HG03432 (cell line): ENCODE measurements around the gene IL17C.
A peak's percentile ranks its signal among the peaks of the same experiment; 100 is the strongest.
"Not testable (repeated sequence)": the region's sequence is repeated elsewhere in the genome, so short reads cannot be mapped to it uniquely, and the experiment has no call there.

ENCODE experiments used
- ATAC-seq: cut with Tn5 transposase; IDR thresholded peaks from one replicate; pipeline ENCODE4 v1.9.1; 2021; ENCODE audit warnings: mild to moderate bottlenecking, moderate library complexity; ENCODE audit not compliant: unreplicated experiment

IL17C gene

DNA sequence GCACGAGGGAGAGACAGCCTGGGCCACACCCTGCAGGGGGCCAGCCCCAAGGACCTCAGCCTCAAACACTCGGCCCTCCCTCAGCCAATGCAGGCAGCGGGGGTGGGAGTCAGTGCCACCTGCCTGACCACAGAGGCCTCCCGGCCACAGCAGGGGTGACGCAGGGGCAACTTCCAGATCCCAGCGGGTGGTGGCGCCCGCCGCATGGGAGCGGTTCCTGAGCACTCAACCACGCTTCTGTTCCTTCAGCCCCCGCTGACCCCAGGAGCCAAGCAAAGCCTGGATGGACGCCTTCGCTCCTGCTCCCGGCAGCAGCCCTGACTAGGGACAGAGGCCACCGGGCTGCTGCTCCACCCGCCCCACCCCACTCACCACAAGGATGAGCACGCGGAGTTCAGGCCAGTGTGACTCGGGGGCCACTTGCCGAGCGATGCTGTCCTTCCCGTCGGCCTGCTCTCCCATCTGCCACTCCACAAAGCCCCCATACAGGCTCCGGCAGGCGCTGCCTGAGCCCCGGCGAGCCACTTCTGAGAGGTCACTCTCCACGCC, 17.4 kb downstream of the IL17C start:
- ATAC-seq = no peak

DNA sequence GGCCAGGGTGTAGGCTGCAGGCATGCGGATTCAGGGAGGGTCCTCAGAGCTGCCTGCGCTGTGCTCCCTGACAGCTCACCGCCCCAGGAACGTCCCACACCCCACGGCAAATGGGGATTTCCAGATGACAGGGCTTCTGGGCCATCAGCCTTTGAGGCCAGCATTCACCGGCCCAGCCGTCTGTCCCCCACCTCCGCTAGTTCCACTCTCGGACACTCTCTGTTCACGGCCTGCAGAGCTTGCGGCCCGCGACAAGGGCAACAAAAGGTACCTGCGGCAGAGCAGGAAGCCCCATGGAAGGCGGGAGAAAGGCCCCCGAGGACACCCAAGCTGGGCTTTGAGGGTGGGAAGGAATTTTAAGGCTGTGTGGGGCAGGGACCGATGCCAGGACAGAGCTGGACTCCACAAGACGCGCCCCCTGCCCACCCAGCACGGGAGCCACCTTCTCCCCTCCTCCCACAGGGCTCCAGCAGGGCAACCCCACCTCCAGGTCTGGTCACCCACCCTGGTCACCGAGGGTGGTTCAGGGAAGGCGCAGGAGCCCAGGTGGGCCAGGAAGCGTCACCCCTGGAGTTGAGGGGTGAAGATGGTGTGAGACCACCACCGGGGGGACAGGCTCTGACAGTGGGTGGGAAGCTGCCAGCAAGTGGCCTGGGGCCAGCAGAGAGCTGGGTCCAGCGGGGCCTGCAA, 18.1 kb downstream of the IL17C start:
- ATAC-seq = no peak

DNA sequence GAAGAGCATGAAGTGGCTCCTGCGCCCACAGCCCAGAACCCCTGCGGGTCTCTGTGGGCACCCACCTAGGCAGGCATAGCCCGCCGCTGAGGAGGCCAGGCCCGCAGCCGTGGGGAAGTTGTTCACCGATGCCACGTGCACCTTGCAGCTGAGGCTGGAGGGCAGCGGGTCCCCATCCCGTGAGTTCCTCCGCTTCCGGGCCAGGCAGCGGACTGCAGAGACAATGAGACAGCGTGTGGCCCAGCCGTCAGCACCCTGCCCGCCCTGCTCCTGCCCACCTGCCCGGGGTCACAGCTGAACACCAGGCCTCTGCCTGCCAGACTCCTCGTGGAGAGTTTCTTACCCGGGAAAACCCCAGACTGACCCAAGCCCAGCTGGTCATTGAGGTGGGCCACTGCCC, 19.0 kb downstream of the IL17C start:
- ATAC-seq = no peak

DNA sequence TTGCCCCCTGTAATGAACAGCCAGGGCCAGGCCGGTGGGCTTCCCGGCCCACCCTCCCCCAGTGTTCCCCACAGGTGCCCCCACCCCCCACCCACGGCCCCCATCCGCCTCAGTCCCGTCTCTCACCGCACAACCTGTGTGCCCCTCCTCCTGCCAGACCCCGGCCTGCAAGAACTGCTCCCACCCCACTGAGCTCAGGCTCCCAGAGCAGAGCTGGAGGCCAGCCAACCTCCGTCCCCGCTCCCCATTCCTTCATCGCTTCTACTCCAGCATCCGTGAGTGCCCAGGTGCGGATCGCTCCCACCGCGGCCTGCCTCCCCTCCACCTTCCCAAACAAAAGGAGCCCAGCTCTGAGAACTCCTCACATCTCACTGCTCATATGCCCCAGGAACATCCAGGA, 20.3 kb downstream of the IL17C start:
- no peak for ATAC-seq

GRCh38 chr16:88659160-88659559, 20.8 kb downstream of the IL17C start:
- no peak for ATAC-seq

GRCh38 chr16:88661468-88661867, 23.1 kb downstream of the IL17C start:
- no peak for ATAC-seq

GRCh38 chr16:88662222-88662842, 24.0 kb downstream of the IL17C start:
- ATAC-seq = peak; percentile 5

GRCh38 chr16:88662843-88663606, 24.7 kb downstream of the IL17C start, which contains the start of gene MVD:
MVD (minus strand) TSS chr16:88663091; CDS start chr16:88663080, 11 bp downstream.
- peak; percentile 93 for ATAC-seq

DNA sequence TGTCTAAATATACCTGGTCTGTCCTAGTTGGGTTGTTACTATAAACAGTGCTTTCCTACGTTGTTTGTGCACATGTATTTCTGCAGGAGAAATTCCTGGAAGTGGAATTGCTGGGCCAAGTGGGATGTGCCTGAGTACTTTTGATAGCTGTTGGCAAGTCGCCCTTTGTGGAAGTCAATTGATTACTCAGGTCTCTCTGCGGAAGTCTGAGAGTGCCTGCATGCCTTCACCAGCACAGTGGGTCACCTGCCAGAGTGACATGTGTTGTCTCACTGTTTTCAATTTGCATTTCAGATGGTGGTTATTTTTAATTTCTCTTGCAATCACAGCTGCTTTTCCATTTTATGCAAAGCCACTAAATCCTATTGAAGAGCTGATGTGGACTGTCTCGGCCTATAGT, 26.8 kb downstream of the IL17C start:
- no peak for ATAC-seq

DNA sequence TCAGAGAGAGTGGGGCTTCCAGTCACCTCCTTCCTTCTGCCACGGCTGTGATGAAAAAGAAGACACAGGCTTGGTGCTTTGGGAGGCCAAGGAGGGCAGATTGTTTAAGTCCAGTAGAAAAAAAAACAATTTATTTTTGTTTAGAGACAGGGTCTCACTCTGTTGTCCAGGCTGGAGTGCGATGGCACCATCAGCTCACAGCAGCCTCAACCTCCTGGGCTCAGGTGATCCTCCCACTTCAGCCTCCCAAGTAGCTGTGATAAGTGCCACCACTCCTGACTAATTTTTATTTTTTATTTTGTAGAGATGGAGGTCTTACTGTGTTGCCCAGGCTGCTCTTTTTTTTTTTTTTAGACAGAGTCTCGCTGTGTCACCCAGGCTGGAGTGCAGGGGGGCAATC, 27.2 kb downstream of the IL17C start:
- no peak for ATAC-seq

DNA sequence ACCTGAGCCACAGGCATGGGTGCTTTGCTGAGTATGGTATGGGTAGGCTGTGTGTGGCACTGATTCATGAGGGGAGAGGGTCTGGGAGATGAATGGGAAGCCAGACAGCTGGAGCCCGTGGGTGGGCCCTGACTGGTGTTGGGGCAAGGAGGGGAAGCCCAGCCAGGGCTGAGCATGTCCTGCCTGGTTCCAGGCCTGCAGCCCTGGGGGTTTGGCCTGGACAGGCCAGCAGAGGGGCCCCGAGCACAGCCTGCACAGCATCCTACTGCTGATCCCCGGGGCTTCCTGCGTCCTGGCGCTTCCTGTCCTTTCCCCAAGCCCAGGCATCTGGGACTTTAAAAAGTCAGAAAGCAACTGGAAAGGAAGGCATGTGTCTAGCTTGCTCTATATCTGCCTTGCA, 29.1 kb downstream of the IL17C start:
- ATAC-seq = no peak

GRCh38 chr16:88669493-88669892, 31.1 kb downstream of the IL17C start:
- not testable (repeated sequence) for ATAC-seq

GRCh38 chr16:88669980-88670379, 31.6 kb downstream of the IL17C start:
- ATAC-seq = no peak

DNA sequence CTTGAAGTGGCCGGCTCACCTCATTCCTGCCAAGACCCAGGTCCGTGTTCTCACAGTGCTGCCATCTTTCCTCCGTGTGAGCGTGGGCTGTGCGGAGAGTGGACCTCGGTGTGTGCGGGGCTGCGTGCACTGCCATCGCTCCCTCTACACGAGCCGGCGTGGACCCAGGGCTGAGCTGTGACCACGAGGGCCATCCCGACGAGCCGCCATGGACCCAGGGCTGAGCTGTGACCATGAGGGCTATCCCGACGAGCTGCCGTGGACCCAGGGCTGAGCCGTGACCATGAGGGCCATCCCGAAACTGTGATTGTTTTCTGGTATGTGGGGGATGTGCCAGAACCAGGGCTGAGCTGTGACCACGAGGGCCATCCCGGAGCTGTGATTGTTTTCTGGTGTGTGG, 33.4 kb downstream of the IL17C start:
- ATAC-seq = no peak

- no peak for ATAC-seq
Observed at GRCh38 chr16:88672776-88673175, 34.4 kb downstream of the IL17C start.

DNA sequence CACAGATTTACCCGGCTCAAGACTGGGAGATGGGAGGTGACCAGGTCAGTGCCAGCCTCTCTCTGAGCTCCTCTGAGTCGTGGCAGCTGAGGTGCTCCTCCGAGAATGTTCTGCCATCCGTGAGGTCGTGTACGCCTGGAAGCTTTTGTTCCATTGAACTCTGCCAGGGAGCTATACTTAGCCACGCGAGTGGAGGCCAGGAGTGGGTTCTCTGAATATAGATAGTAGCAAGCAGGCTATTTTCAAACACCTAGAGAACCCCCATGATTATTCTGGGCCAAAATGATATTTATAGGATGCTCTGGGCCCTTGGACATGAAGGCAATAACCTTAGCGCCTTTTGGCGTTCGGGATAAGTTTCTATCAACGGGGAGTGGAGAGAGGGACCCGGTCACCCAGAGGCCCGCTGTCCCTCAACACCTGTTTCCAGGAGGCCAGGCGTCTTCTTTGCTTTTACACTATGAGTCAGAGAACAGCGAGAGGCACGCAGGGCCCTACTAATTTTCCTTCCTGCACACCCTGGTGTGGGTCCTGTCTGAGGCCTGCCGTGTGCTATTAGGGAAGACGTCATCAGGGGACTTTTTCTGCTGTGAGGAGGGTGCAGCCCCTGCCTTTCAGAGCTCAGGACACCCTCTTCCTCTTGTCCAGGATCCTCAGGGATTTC, 35.5 kb downstream of the IL17C start:
- no peak for ATAC-seq

GRCh38 chr16:88676502-88677242, 38.3 kb downstream of the IL17C start:
- no peak for ATAC-seq

GRCh38 chr16:88677721-88678120, 39.3 kb downstream of the IL17C start:
- ATAC-seq = no peak

- no peak for ATAC-seq
Observed at GRCh38 chr16:88678224-88678979, 40.0 kb downstream of the IL17C start.
